GM19372 (cell line): Measurements from ENCODE around the gene SRSF10.
"Not testable (repeated sequence)": the region's sequence is repeated elsewhere in the genome, so short reads cannot be mapped to it uniquely, and the experiment has no call there.

Source experiments
- ATAC-seq: cut with Tn5 transposase; IDR thresholded peaks from one replicate; pipeline ENCODE4 v1.9.1; 2021; ENCODE audit warnings: mild to moderate bottlenecking, low read depth, moderate library complexity; ENCODE audit not compliant: unreplicated experiment

Gene SRSF10

DNA sequence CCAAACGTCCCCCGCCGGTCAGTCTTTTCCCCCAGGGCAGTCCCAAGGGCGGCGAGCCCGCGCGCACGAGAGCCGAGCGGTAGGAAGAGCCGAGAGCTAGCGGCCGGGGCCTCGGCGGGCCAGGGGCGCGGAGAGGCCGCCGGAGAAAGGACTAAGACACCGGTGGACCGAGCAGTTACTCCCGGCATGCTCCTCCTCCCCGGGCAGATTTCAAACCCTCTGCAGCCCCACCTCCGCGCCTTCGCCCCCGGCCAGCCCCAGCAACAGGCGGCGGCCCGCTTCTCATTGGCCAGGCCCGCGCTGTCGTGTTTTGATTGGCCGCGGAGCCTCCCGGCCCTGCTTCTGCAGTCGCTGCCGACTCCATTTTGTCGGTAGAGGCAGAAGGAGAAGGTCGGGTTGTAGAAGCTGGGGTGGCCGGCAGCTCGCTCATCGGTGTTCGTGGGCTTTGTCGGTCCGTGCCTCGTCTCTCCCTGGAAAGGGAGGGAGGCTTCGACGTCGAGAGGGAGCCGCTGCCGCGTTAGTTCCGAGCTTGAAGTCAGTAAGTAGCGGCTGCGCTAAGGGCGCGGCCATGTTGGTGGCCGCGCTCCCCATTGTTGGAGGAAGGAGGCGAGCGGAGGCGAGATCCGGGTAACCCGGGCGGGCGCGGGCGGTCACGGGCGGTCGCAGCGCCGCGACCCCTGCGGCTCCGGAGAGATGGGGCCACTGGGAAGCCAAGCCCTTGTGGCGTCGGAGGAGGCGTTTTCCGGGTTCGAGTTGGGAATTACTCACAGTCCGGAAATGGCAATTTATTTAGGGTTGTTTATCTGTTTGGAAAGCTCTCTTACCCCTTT is 20.5 kb downstream of the SRSF10 start, which contains the start of gene PNRC2:
Gene PNRC2 (plus strand): TSS at position 368 of the 830 bp plus-strand sequence. CDS start 1,630 bp downstream, outside the sequence.
- ATAC-seq, result peak; percentile 75

GRCh38 chr1:23958810-23959460 is 21.2 kb downstream of the SRSF10 start:
- peak; percentile 58 for ATAC-seq

- not testable (repeated sequence) for ATAC-seq
Observed at GRCh38 chr1:23958040-23958809, 21.9 kb downstream of the SRSF10 start.

GRCh38 chr1:23957096-23957495 is 23.0 kb downstream of the SRSF10 start:
- no peak for ATAC-seq

DNA sequence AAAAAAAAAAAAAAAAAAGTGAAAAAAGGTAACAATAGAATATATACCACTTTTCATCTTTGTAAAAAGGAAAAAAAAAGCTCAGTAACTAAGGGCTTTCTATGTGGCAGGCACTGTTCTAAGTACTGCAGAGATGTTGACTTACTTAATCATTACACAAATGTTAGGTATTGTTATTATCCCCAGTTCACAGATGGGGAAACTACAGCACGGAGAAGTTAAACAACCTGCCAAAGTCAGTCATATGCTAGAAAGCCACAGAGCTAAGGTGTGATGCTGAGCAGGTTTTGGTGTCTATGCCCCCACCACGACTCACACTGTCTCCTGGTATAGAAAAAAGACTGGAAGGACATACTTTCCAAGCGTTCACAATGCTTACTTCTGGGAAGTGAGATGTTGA is 27.1 kb downstream of the SRSF10 start:
- no peak for ATAC-seq

GRCh38 chr1:23947366-23947765 is 32.8 kb downstream of the SRSF10 start:
- ATAC-seq, result no peak

GRCh38 chr1:23936481-23937176 is 43.5 kb downstream of the SRSF10 start:
- no peak for ATAC-seq

DNA sequence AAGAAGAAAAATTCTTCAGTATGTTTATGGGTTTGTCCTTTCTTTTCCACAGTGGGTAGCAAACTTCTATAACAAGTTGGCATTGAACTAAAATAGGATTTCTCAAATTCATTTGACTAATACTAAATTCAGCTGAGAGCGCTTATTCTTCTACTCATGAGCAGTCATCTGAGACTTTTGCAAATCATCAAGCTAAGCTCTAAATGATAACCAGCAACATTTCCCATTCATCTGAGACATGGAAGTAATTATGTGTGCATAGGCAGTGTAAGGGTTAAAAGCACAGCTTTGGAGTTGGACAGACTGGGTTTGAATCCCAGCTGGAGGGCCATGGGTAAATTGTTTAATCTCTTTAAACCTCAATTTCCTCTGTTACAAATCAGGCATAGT is 48.6 kb downstream of the SRSF10 start:
- no peak for ATAC-seq

GRCh38 chr1:23930861-23931490 is 49.2 kb downstream of the SRSF10 start:
- no peak for ATAC-seq

GRCh38 chr1:23930270-23930669 is 49.9 kb downstream of the SRSF10 start:
- ATAC-seq, result no peak

- no peak for ATAC-seq
Observed at GRCh38 chr1:23928789-23929188, 51.3 kb downstream of the SRSF10 start.

- ATAC-seq, result no peak
Observed at GRCh38 chr1:23927097-23927496, 53.0 kb downstream of the SRSF10 start.

- ATAC-seq, result no peak
Observed at GRCh38 chr1:23925279-23925678, 54.8 kb downstream of the SRSF10 start.

GRCh38 chr1:23924601-23925000 is 55.5 kb downstream of the SRSF10 start:
- no peak for ATAC-seq

GRCh38 chr1:23923592-23924499 is 56.3 kb downstream of the SRSF10 start:
- ATAC-seq, result no peak

GRCh38 chr1:23922321-23922943 is 57.7 kb downstream of the SRSF10 start:
- ATAC-seq, result no peak

GRCh38 chr1:23916209-23917131 is 63.7 kb downstream of the SRSF10 start:
- ATAC-seq, result no peak

DNA sequence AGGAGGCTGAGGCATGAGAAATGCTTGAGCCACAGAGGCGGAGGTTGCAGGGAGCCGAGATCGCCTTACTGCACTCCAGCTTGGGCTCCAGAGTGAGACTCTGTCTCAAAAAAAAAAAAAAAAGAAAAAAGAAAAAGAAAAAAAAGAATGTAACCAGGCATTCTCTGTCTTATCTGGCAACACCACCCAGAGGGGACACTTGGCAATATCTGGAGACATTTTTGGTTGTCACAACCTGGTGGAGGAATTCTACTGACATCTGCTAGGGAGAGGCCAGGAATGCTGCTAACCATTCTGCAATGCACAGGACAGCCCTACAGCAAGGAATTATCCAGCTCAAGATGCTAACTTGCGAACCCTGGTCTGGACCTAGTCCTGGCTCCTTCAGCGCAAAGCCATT is 64.7 kb downstream of the SRSF10 start:
- no peak for ATAC-seq
